ENCODE data around the gene PRR11.
"Not testable (repeated sequence)": the region's sequence is repeated elsewhere in the genome, so short reads cannot be mapped to it uniquely, and the experiment has no call there.

Gene PRR11

DNA sequence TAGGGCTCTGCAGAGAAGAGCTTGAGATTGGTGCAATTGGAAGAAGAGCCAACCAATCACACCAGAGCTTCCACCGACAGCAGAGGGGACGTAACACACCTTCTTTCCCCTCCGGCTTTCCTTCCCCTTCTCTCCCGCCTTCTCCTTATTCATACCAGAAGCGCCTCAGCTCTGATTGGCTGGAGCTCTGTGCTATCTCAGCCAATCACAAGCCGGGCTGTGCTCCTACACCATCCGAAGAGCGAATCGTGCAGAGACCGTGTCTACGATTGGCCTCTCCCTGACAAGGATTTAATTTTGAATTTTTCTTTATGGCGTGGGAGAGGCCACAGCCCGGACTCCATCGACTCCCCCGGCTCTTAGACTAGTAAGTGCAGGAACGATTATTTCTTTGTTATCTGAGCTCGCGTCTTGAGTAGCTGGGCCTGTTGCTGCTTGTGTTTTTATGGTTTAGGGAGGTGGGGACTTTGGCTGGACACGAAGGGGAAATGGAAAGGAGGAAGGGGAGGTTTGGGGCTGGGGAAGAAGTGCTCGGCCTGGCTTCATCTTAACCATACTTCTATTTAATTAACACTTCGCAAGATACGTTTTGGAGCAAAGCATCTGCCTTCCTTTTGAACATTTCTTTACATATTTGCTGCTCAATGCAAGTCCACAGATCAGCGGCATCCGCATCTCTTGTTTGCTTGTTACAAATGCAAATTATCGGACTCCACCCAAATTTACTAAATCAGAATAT is at the start of gene PRR11:
Gene PRR11, plus strand, starts transcription at position 308 of the 739 bp plus-strand sequence. CDS start 14,007 bp downstream, outside the sequence.
- peak; percentile 100 for DNase-seq

DNA sequence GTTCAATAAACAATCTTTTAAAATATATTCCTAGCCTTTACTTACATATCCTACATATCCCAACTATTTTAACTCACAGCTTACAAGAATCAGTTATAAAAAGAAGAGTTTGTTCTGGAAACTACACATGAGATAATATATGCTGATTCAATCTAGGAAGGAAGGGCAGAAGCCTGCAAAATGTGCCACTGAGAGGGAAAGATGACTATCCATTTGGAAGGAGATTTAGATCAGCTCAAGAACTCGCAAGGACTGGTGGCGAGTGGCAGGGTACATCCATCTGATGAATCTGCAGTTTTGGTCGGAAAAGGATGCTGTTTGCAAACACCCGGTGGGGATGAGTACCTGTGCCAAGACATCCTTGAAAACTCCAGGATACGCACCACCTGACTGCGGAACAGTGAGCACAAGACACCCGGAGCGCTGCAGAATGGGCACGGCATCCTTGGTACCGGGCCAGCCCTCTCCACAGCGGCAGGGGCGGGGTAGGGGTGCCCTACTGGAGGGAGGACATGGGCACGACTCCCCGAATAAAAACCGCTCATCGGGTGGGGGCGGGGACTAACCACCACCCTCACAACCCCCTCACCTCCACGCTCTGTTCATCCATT is 49.6 kb upstream of the PRR11 start:
- DNase-seq = peak; percentile 54

DNA sequence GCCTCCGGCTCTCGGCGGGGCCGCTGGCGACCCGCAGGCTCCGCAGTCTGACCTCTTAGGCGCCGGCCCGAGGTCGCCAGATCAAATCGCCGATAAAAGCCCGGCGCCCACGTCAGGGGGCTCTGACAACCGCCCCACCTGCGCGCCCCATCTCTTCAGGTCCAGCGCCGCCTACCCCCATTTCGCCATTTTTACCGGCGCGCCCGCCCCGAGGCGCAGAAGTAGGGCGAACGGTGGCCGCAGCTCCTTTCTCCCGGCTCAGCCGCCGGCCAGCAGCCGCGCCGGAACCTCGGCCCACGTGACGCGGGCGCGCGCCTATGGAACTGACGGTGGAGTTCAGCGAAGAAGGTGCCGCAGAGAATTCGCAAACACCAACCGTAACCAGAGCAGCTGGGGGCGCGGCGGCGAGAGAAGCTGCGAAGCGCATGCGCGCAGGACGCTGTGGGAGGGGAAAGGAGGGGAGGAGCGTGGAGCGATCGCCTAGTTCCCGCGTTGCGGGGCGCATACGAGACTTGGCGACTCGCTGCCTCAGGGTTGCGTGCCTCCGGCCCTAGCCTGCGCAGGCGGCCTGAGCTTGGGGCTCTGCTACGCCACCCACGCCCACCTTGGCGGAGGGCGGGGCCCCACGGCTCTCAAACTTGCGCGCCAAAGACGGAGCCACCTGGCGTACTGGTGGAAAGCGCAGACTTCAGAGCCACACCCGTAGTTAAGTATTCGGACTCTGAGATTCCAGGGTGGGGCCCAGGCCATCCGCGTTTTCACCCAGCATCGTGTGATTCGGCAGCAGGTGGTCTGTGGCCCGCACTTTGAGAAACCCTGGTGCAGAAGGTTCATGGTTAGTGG is 48.9 kb upstream of the PRR11 start, which contains the start of gene TRIM37:
Gene TRIM37, minus strand, starts transcription at position 418 of the 843 bp plus-strand sequence. CDS start 419 bp downstream, outside the sequence.
- DNase-seq = peak; percentile 98

DNA sequence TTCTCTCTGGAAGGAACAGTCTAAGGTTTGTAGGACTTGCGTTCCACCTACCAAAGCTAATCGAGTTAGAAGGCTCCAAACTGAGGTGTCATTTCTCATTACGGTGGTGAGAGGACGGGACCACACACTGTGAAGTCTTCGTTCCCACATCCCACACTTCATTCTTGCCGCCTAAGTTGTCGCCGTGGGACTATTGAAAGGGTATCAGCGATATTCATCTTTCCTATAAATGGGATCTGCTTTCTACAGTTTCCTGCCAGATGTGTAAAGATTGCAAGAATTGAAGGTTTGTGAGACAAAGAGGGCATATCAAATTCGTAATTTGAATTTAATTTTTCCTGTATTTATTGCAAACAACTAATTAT is 48.3 kb upstream of the PRR11 start:
- DNase-seq = no peak

DNA sequence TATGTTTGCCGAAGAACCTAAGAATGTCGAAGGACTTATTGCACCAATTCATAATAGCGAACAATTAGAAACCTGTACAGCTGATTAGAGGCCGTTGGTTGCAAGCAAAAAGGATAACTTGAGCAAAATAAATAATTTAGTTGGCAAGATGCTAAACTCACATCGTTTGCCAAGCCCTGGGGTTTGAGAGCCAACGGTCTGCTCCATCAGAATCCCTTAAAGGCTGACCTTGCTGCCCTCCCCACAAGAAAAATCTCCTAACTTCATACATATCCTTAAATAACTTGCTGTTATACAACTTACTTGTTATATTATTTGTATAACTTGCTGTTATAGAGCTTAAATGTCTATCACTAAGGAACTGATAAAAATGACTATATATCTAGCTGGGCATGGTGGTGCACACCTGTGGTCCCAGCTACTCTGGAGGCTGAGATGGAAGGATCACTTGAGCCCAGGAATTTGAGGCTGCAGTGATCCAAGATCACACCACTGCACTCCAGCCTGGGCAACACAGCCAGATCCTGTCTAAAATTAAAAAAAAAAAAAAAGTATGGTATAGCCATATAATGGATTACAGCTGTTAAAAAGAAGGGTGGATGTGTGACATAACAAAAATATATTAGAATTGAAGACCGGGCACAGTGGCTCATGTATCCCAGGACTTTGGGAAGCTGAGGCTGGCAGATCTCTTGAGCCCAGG is 47.0 kb upstream of the PRR11 start:
- DNase-seq = no peak

DNA sequence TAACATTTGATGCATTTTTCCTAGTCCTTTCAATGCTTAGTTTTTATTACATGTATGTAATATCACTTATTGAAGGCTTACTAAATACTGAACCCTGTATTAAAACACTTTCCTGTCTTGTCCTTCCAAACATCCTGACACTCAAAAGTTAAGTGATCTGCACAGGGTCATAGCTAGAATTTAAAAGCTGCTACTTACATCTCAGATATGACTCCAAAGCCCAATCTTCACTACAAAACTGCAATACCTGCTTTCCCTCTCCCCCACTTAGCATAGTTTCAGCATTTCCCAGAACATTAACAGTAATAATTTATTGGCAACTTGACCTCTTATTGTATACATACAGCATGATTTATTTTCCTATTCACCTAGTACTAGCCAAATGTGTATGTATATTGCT is 44.6 kb upstream of the PRR11 start:
- no peak for DNase-seq

DNA sequence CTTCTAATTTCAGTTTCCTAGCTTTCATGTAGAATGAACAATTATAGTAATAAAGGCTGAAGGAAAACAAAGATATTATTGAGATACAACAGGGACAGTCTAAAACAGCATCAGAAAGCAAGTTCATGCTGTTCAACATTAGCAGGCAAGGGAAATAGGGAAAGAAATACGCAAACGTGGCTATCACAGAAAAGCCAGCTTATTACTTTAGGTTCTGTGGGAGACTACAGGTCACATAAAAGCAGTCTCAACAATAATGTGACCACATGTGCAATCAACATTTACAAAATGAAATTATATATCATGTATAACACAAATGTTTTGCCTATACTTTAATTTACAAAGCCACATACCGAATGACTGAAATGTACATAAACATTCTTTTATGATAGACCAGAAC is 44.0 kb upstream of the PRR11 start:
- no peak for DNase-seq

DNA sequence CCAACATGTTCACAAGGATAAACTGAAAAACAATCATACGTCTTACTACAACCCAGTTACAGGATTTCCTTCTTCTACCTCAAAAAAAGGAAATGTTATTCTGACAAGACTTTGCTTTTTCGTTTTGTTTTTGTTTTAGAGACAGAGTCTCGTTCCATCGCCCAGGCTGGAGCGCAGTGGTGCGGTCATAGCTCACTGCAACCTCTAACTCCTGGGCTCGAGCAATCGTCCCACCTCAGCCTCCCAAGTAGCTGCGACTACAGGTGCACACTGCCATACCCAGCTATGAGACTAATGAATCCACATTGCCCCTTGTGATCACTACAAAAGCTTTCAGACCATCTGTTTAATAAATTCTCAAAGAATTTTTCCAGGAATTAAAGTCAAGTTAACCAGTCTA is 40.1 kb upstream of the PRR11 start:
- DNase-seq = no peak

DNA sequence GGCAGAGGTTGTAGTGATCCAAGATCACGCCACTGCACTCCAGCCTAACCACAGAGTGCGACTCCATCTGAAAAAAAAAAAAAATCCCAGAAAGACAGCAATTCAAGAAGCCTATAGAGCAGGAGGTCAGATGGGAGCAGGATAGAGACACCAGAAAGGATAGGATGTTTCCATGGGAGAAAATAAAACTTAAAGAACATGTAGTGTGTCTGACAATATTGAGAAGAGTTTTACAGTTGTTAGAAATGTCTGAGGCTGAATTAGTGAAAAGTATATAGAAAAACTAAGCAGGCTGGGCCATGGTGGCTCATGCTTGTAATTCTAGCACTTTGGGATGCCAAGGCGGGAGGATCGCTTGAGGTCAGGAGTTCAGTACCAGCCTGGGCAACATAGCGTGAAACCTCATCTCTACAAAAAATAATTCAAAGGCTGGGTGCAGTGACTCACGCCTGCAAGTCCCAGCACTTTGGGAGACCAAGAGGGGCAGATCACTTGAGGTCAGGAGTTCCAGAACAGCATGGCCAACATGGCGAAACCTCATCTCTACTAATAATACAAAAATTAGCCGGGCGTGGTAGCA is 33.6 kb upstream of the PRR11 start:
- DNase-seq = no peak

DNA sequence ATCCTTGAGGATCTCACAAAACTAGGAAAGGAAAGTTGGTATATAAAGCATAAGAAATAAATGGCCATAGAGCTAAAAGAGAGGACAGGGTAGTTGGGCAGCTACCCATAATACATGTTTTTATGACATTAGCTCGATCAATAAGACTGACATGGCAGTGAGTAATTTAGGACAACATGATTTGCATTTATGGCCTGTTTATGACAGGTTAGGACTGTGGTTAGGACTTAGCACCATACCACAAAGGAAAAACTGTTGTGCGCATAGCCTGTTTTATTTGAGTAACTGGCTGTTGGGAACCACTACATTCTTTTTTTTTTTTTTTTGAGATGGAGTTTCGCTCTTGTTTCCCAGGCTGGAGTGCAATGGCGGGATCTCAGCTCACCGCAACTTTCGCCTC is 30.9 kb upstream of the PRR11 start:
- no peak for DNase-seq

DNA sequence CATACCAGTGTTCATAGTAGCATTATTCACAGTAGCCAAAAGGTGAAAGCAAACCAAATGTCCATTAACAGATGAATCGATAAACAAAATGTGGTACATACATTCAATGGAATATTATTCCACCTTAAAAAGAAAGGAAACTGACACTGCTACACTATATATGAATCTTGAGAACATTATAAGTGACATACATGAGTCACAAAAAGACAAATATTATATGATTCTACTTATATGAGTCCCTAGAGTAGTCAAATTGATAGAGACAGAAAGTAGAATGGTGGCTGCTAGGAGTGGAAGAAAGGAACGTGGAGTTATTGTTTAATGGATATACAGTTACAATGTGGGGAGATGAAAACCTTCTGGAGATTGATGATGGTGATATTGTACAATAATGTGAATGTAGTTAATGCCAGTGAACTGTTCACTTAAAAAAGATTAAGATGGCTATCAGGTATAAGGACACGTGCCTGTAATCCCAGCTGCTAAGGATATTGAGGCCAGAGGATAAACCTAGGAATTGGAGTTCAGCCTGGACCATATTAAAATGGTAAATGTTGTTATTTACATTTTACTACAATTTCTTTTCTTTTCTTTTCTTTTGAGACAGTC is 28.6 kb upstream of the PRR11 start:
- DNase-seq = no peak

DNA sequence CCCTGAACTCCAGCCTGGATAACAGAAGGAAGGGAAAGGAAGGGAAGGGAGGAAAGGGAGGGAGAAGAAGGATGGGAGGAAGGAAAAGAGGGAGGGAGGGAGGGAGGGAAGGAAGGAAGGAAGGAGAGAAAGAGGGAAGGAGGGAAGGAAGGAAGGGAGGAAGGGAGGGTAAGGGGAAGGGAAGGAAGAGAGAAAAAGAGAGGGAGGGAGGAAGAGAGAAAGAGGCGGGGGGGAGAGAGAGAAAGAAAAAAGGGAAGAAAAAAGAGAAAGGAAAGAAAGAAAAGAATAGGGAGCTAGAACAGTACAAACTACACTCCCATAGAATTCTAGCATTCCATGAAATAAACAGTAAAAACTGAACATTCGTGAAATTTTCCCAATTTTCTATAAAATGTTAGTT is 25.7 kb upstream of the PRR11 start:
- DNase-seq = no peak

DNA sequence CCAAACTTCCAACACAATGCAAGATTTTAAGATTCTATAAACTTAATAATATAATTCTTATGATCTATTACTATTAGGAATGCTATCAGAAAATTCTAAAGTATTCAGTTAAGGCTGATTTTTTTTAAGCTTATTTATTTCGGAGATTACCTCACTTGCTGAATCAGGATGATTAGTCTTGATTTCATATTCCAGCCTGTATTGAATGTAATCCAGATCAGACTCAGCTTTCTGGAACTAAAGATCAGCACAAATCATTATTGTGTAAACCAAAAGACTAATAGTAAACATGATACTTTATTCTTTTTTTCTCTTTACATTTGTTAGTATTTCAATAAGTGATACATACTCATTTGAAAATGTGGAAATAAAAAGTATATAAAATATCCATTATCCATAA is 24.4 kb upstream of the PRR11 start:
- no peak for DNase-seq

DNA sequence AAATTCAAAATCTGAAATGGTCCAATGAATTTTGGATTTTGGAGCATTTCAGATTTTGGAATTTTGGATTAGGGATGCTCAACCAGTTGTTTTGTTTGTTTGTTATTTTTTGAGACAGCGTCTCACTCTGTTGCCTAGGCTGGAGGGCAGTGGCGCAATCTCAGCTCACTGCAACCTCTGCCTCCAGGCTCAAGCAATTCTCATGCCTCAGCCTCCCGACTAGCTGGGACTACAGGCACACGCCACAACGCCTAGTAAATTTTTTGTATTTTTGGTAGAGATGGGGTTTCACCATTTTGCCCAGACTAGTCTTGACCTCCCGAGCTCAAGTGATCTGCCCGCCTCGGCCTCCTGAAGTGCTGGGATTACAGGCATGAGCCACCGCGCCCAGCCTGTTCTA is 17.2 kb upstream of the PRR11 start:
- DNase-seq = not testable (repeated sequence)

DNA sequence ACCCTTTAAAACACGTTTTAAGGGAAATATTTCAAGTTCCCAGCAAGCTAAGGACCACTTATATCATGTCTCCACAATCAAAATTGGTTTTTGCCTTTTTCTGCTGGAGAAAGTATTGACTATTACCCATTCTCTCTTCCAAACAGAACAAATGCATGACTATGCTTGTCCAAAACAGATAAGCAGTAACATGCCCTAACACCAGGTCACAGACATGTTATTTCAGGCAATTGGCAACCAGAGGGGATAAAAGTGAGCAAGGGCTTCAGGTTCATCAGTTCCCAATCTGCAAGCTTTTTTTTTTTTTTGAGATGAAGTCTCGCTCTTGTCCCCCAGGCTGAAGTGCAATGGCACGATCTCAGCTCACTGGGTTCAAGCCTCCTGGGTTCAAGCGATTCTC is 15.6 kb upstream of the PRR11 start:
- DNase-seq = no peak

DNA sequence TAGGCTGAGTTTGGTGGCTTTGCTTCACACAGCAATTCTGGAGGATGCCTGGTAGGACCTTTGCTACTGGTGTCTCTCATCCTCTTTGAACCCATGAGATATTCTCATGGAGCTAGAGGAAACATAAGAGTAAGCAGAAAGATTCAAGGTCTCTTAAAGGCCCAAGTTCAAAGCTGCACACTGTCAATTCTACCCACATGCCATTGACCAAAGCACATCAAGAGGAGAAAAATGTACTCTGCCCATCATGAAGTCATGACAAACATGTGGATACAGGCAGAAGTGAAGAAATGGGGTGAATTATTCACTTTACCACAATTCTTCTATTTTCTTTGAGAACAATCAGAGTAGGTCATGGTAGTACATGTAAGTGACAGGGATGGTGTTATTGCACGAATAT is 13.7 kb upstream of the PRR11 start:
- DNase-seq = no peak

DNA sequence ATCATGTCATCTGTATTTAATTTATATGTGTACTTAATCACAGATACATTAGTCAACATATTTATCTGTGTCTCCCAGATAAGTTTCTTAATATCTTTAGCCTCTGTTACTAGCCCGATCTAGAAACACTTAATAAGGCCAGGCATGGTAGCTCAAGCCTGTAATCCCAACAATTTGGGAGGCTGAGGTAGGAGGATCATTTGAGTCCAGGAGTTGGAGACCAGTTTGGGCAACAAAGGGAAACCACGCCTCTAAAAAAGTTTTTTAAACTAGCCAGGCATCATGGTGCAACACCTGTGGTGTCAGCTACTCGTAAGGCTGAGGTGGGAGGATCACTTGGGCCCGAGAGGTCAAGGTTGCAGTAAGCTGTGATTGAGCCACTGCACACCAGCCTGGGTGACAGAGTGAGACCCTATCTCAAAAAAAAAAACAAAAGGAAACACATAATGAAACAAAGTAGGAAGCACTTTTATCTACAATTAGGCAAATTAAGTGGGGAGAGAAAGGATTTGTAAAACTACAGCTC is 9.9 kb upstream of the PRR11 start:
- no peak for DNase-seq

DNA sequence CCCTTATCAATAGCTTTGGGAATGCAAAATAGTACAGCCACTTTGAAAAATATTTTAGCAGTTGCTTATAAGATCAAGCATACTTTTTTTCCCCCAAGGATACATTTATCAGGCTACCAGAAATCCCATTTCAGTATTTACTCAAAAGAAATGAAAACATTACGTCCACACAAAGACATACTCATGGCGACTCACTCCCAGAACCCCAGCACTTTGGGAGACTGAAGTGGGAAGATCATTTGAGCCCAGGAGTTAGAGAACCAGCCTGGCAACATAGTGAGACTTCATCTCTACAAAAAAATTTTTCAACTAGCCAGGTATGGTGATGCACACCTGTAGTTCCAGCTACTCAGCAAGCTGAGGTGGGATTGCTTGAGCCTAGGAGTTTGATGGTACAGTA is 6.5 kb upstream of the PRR11 start:
- no peak for DNase-seq

DNA sequence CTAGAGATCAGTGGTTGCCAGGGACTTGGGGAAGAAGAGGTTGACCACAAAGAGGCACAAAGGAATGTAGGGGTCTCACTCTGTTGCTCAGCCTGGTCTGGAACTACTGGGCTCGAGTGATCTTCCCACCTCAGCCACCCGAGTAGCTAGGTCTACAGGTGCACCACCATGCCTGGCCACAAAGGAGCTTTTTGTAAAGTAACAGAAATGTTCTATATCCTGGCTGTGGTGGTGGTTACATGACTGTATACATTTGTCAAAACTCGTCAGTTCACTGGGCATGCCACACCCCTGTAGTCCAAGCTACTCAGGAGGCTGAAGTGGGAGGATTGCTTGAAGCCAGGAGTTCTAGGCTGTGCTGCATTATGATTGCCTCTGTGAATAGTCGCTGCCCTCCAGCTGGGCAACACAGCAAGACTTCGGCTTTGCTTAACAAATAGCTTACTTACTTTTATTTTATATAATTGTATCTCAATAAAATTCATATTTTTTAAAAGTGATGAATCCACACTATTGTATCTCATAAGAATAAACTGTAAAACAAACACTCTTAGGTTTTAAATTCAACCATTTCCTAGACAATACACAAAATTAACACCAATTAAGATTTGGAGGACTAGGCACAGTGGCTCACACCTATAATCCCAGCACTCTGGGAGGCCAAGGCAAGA is 5.6 kb upstream of the PRR11 start:
- no peak for DNase-seq

DNA sequence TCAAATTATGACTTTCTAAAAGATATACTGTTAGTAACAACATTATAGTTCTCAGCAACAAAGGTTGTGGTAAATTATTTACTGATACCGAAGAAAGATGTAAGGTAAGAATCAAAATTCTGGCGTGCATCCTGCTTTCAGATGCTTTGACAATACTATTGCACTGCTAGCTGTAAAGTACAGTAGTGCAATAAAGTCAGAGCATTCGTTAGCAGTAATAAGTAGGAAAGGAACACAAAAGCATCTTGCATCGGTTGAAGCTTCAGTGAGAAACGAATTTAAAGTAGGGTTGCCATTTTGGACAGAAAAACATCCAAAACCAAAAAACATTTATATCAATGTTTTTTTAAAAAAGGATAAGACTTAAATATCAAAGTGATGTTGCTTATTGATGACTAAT is 4.5 kb upstream of the PRR11 start:
- DNase-seq = no peak

DNA sequence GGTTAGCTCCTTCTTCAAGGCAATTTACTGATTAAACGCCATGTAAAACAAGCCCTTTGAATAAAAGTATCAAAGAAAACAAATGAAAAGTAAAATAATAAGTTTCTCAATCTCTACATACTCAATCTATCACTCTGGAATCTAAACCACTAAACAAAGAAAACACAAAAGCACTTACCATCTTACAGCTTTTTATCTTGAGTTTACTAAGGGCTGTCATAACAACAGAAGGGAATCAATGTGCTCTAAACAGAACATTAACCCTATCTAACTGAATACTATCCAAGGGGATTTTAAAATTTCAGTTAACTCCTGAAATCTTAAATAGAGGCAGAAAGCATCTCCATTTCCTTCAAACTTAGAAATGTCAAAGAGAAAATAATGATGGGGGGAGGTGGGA is 4.0 kb upstream of the PRR11 start:
- no peak for DNase-seq

DNA sequence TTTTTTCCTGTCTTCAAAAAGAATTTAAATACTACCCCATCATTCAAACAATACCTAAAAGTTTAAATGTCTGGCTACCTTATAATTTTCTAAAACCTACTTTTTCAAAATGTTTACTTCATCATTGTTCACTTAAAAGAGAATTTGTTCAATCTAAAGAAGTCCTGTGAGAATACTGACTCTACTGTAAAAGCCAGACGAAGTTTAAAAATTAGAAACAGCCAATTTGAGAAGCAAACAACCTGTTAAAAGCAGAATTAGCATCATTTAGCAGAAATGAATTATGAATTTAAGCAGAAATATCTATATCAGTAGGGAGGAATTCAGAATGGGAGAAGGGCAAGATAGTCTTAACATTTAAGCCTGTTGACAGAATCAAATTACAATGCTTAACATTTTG is 2.6 kb upstream of the PRR11 start:
- DNase-seq = no peak

Measured in NCI-H1092 (cell line).